Measurements from ENCODE around the gene CFL2. TPM values are rescaled to one million over a fixed set of nuclear protein-coding genes. Genes with fewer than 3 reads are reported as not detected.

CFL2 gene
- total and polyA plus RNA-seq, 2 of the 13 experiments (the other 11 are each of a cell fraction or from before 2014, with no cell fraction given), result 114 to 158 TPM

- no peak for FAIRE-seq
These were observed 9.5 kb upstream of the CFL2 start for GRCh38 chr14:34723867-34724266.

More at GRCh38 chr14:34723867-34724266, 9.5 kb upstream of the CFL2 start:
- H3K4me3 ChIP-seq (replicated peaks in 1 of 3; ENCODE audit: insufficient read depth in 1 of 3, low read depth in 2 of 3, low read length in 3 of 3), result no peak overlapping the region
- DNase-seq (ENCODE audit: low spot score) (no peak), ATAC-seq (no peak)
- H3K9ac ChIP-seq (ENCODE audit: insufficient read depth, low read depth, low read length), result no peak overlapping the region
- H3K36me3 ChIP-seq (replicated peaks in 1 of 2; ENCODE audit: control insufficient read depth in 1 of 2, insufficient read depth in 2 of 2, low read length in 2 of 2), result no peaks in the 10 kb centered on the region
- POLR2A ChIA-PET, result interaction anchor here (1.0 to 1.1 kb wide), 2 partner anchors 9 to 259 kb away, joined by 3 to 4 read pairs; partner anchors contain the start of genes CFL2 and SRP54
- WGBS (ENCODE audit: low lambda C conversion rate), result 68% methylated on average over 3 of the region's 3 CpGs
- peaks cover 10% of the 10 kb centered on the region for H3K4me1 ChIP-seq (ENCODE audit: insufficient read depth, low read length)
- no peaks in the 10 kb centered on the region for H3K27me3 ChIP-seq (ENCODE audit: control insufficient read depth in 1 of 2, insufficient read depth in 2 of 2, low read length in 2 of 2)
- CTCF ChIA-PET (ENCODE audit: low intra/inter-chr PET ratio, low total read pairs), result interaction anchor here (1.3 to 9.7 kb wide), 5 partner anchors 11 to 51 kb away, joined by 3 to 203 read pairs (median 5); no protein-coding TSS in a partner anchor
- in situ Hi-C loops (cut with HindIII; ENCODE audit: extremely low pct_ligation_motif_present, low pct_unique_long_range_greater_than_20kb) (loop anchor here (5.0 kb wide), 1 partner anchor 52 kb away; no protein-coding TSS in a partner anchor), intact Hi-C loops (cut with micrococcal nuclease; ENCODE audit: unreplicated experiment) (loop anchor here (1.0 kb wide), 1 partner anchor 52 kb away; no protein-coding TSS in a partner anchor)
- no peaks in the 10 kb centered on the region for H4K20me1 ChIP-seq (ENCODE audit: insufficient read depth, low read length)
- no peak overlapping the region for H2AFZ ChIP-seq (ENCODE audit: low read length)
- no peaks in the 10 kb centered on the region for H3K79me2 ChIP-seq (ENCODE audit: insufficient read depth, low read length)
- no peaks in the 10 kb centered on the region for H3K9me3 ChIP-seq (ENCODE audit: low read length)
- no peak for TF ChIP-seq GATAD1 (CRISPR knock-in tag; IDR thresholded peaks at IDR 0.05)
- TF ChIP-seq, protein P1, sequence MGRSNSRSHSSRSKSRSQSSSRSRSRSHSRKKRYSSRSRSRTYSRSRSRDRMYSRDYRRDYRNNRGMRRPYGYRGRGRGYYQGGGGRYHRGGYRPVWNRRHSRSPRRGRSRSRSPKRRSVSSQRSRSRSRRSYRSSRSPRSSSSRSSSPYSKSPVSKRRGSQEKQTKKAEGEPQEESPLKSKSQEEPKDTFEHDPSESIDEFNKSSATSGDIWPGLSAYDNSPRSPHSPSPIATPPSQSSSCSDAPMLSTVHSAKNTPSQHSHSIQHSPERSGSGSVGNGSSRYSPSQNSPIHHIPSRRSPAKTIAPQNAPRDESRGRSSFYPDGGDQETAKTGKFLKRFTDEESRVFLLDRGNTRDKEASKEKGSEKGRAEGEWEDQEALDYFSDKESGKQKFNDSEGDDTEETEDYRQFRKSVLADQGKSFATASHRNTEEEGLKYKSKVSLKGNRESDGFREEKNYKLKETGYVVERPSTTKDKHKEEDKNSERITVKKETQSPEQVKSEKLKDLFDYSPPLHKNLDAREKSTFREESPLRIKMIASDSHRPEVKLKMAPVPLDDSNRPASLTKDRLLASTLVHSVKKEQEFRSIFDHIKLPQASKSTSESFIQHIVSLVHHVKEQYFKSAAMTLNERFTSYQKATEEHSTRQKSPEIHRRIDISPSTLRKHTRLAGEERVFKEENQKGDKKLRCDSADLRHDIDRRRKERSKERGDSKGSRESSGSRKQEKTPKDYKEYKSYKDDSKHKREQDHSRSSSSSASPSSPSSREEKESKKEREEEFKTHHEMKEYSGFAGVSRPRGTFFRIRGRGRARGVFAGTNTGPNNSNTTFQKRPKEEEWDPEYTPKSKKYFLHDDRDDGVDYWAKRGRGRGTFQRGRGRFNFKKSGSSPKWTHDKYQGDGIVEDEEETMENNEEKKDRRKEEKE (IDR thresholded peaks at IDR 0.05), result no peak
- H3K27ac ChIP-seq (ENCODE audit: extremely low read length, insufficient read depth, low read length), result no peak overlapping the region
- no peak overlapping the region for H3K4me2 ChIP-seq (ENCODE audit: low read depth, low read length)
- no TSS peak for BruUV-seq (replicated peaks)

All from HepG2 (cell line).